Endodermal cell (in vitro differentiated cells): Measurements from ENCODE around the gene TMEM19. TPM values are rescaled to one million over a fixed set of nuclear protein-coding genes. Genes with fewer than 3 reads are reported as not detected.

ENCODE experiments used
- DNase-seq: peaks from one replicate; pipeline ENCODE4 v3.0.0-alpha.2; 2017
- H3K27ac ChIP-seq: 2 replicates; pipeline ENCODE4 v1.5.1; 2013; ENCODE audit warnings: mild to moderate bottlenecking, low read depth, low read length, moderate library complexity
- H3K27me3 ChIP-seq: 2 replicates; pipeline ENCODE4 v1.6.1; 2013; ENCODE audit warnings: mild to moderate bottlenecking, low read length, moderate library complexity; ENCODE audit not compliant: insufficient read depth, control insufficient read depth, poor library complexity, severe bottlenecking
- H3K36me3 ChIP-seq: 2 replicates; pipeline ENCODE4 v1.7.0; 2013; ENCODE audit warnings: mild to moderate bottlenecking, low read length, moderate library complexity; ENCODE audit not compliant: control insufficient read depth, insufficient read depth
- H3K4me1 ChIP-seq: one replicate; pipeline ENCODE4 v1.7.0; 2013; ENCODE audit warnings: low read length; ENCODE audit not compliant: control insufficient read depth, insufficient read depth
- H3K4me3 ChIP-seq: 2 replicates; pipeline ENCODE4 v1.5.1; 2013; ENCODE audit warnings: mild to moderate bottlenecking, low read length, moderate library complexity
- H3K9ac ChIP-seq: 2 replicates; pipeline ENCODE4 v1.6.1; 2013; ENCODE audit warnings: mild to moderate bottlenecking, low read length, moderate library complexity; ENCODE audit not compliant: poor library complexity, severe bottlenecking; ENCODE audit errors: extremely low read depth
- H3K9me3 ChIP-seq: 2 replicates; pipeline ENCODE4 v1.6.1; 2013; ENCODE audit warnings: mild to moderate bottlenecking, low read length, moderate library complexity; ENCODE audit not compliant: control insufficient read depth
- H3K27ac Mint-ChIP-seq: 2 replicates; pipeline ENCODE4 v1.8.0; 2020; ENCODE audit warnings: mixed read lengths
- H3K27me3 Mint-ChIP-seq: 2 replicates; pipeline ENCODE4 v1.8.0; 2021; ENCODE audit warnings: mild to moderate bottlenecking, mixed read lengths; ENCODE audit not compliant: insufficient read depth
- H3K36me3 Mint-ChIP-seq: 2 replicates; pipeline ENCODE4 v1.8.0; 2020; ENCODE audit warnings: low read depth, mixed read lengths
- H3K4me1 Mint-ChIP-seq: 2 replicates; pipeline ENCODE4 v1.8.0; 2020; ENCODE audit warnings: mixed read lengths
- H3K4me3 Mint-ChIP-seq: 2 replicates; pipeline ENCODE4 v1.8.0; 2020; ENCODE audit warnings: mild to moderate bottlenecking, moderate library complexity, mixed read lengths
- H3K9me3 Mint-ChIP-seq: 2 replicates; pipeline ENCODE4 v1.8.0; 2020; ENCODE audit warnings: mild to moderate bottlenecking, mixed read lengths
- WGBS, 2 experiments: methylation state at CpG; one replicate each; pipeline versions ENCODE4 v1.1.5 to v1.1.7; 2013; ENCODE audit warnings: missing lambda C conversion rate in 2 of 2, mixed read lengths in 1 of 2; ENCODE audit not compliant: insufficient coverage in 1 of 2, insufficient read length in 1 of 2; 5-methylcytosine and 5-hydroxymethylcytosine counted together
- total RNA-seq, 2 donors: library from RNA; stranded (reverse); fragmentation: NEBNext Ultra II Directional in 1 of 2; extraction: Animal tissue kit (Norgen Biotek cat#: 25700) in 1 of 2; gene quantifications; 2 replicates in 1 of 2; 3 replicates in 1 of 2; pipeline ENCODE4 v1.2.1, GENCODE V29; 2021
- TF ChIP-seq, protein P1 (sequence below): fragments of 200-600 bp; sonication (generic); conservative IDR thresholded peaks from 2 replicates; pipeline ENCODE4 v1.5.0; 2021; ENCODE audit warnings: antibody characterized with exemption, mild to moderate bottlenecking

Gene TMEM19
- total RNA-seq, 2 donors from 2014 or later, result 12.7 to 15.9 TPM

DNA sequence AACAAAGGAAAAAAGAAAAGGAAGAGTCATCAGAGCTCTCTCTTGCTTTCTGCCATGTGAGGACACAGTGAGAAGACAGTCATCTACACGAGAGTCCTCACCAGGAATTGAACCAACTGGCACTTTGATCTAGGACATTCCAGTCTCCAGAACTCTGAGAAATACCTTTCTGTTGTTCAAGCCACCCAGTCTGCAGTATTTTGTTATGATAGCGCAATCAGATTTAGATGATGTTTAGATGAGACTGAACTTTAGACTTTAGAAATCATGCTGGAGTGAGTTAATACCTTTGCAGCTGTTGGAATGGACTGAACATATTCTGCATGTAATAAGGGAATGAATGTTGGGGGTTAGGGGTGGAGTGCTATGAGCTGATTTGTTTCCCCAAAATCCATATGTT, 40.7 kb downstream of the TMEM19 start:
- Histone ChIP-seq H3K4me1 (no peaks in the 10 kb centered on the region), H3K27me3 (no peaks in the 10 kb centered on the region), H3K9me3 (no peaks in the 10 kb centered on the region), H3K27ac (no peak overlapping the region), H3K36me3 (no peaks in the 10 kb centered on the region), H3K4me3 (no peak overlapping the region), H3K9ac (no peak overlapping the region)
- H3K4me3 Mint-ChIP-seq, result no peak overlapping the region
- no peaks in the 10 kb centered on the region for H3K4me1 Mint-ChIP-seq
- H3K9me3 Mint-ChIP-seq, result no peaks in the 10 kb centered on the region
- TF ChIP-seq, protein P1, sequence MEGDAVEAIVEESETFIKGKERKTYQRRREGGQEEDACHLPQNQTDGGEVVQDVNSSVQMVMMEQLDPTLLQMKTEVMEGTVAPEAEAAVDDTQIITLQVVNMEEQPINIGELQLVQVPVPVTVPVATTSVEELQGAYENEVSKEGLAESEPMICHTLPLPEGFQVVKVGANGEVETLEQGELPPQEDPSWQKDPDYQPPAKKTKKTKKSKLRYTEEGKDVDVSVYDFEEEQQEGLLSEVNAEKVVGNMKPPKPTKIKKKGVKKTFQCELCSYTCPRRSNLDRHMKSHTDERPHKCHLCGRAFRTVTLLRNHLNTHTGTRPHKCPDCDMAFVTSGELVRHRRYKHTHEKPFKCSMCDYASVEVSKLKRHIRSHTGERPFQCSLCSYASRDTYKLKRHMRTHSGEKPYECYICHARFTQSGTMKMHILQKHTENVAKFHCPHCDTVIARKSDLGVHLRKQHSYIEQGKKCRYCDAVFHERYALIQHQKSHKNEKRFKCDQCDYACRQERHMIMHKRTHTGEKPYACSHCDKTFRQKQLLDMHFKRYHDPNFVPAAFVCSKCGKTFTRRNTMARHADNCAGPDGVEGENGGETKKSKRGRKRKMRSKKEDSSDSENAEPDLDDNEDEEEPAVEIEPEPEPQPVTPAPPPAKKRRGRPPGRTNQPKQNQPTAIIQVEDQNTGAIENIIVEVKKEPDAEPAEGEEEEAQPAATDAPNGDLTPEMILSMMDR, result no peak
- no peak for DNase-seq
- H3K27me3 Mint-ChIP-seq, result no peaks in the 10 kb centered on the region
- WGBS, 2 experiments, result 95 to 100% methylated on average over 2 of the region's 2 CpGs
- no peaks in the 10 kb centered on the region for H3K36me3 Mint-ChIP-seq
- no peak overlapping the region for H3K27ac Mint-ChIP-seq

DNA sequence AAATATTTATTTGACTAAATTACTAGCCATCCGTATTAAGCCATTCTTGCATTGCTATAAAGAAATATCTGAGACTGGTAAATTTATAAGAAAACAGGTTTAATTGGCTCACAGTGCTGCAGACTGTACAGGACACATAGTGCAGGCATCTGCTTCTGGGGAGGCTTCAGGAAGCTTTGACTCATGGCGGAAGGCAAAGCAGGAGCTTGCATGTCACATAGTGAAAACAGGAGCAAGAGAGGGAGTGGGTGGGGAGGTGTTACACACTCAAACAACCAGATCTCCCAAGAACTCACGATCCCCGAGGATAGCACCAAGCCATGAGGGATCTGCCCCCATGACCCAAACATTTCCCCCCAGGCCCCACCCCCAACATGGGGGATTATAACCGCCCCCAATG, 42.1 kb downstream of the TMEM19 start:
- no peak overlapping the region for H3K4me3 ChIP-seq
- H3K9me3 ChIP-seq, result no peaks in the 10 kb centered on the region
- no peak overlapping the region for H3K9ac ChIP-seq
- no peaks in the 10 kb centered on the region for H3K36me3 ChIP-seq
- TF ChIP-seq, protein P1, result no peak
- Mint-ChIP-seq H3K4me1 (peaks cover 3% of the 10 kb centered on the region), H3K27ac (peak overlapping the region; percentile 19), H3K9me3 (no peaks in the 10 kb centered on the region), H3K4me3 (no peak overlapping the region), H3K27me3 (no peaks in the 10 kb centered on the region), H3K36me3 (no peaks in the 10 kb centered on the region)
- 86% methylated on average over 4 of the region's 5 CpGs; no CpG with 5 or more reads in 1 of the 2 experiments for WGBS, 2 experiments
- H3K27ac ChIP-seq, result no peak overlapping the region
- no peaks in the 10 kb centered on the region for H3K4me1 ChIP-seq
- no peaks in the 10 kb centered on the region for H3K27me3 ChIP-seq
- no peak for DNase-seq

DNA sequence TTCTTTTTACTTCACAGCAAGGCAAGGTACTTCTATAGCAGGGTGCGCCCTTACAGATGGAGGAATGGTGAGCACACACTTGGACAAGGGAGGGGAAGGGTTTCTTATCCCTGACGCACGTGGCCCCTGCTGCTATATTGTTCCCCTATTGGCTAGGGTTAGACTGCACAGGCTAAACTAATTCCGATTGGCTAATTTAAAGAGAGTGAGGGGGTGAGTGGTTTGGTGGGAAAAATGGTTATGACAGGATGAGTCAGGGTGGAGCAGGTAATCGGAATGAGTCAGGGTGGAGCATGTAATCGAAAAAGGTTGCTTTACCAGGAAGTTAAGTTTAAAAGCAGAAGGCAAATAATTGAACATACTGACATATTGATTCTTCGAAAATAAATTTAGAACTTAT, 45.1 kb downstream of the TMEM19 start:
- Mint-ChIP-seq H3K36me3 (no peaks in the 10 kb centered on the region), H3K27ac (no peak overlapping the region), H3K4me3 (no peak overlapping the region), H3K27me3 (no peaks in the 10 kb centered on the region), H3K9me3 (no peaks in the 10 kb centered on the region), H3K4me1 (peaks cover 3% of the 10 kb centered on the region)
- TF ChIP-seq, protein P1, result no peak
- Histone ChIP-seq H3K9me3 (no peaks in the 10 kb centered on the region), H3K27me3 (no peaks in the 10 kb centered on the region), H3K4me1 (no peaks in the 10 kb centered on the region), H3K27ac (no peak overlapping the region), H3K36me3 (no peaks in the 10 kb centered on the region), H3K9ac (no peak overlapping the region), H3K4me3 (no peak overlapping the region)
- 74 to 100% methylated on average over 2 to 6 of the region's 7 CpGs for WGBS, 2 experiments
- no peak for DNase-seq
